NCI-H2081 (cell line): ENCODE measurements around the gene GPR15.

Experiments used
- DNase-seq, 2 experiments: peaks; one replicate each; lab custom pipeline; 2025; lab: John Stamatoyannopoulos, UW

Gene GPR15

DNA sequence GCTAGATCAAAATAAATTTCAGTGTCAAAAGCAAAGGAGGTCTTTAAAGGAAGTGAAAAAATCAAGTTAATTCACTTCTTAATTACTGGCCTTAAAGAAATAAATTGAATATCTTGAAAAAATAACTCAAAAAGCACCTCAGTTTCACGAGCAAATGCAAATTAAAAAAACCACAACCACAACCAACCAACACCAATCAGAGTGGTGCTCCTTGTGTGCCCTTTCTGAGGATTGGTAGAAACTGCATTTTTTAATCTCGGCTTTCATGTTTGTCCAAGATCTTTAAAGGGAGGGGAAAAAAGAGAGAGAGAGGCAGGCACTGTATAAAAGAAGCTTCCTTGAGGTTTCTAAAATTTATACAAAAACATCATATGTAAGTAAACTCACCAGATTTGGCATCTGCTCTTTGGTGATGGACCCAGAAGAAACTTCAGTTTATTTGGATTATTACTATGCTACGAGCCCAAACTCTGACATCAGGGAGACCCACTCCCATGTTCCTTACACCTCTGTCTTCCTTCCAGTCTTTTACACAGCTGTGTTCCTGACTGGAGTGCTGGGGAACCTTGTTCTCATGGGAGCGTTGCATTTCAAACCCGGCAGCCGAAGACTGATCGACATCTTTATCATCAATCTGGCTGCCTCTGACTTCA lies at the start of gene GPR15:
Gene GPR15, plus strand, starts transcription at position 357 of the 653 bp plus-strand sequence. Its CDS starts 56 bp downstream, at position 413.
- no peak for DNase-seq

DNA sequence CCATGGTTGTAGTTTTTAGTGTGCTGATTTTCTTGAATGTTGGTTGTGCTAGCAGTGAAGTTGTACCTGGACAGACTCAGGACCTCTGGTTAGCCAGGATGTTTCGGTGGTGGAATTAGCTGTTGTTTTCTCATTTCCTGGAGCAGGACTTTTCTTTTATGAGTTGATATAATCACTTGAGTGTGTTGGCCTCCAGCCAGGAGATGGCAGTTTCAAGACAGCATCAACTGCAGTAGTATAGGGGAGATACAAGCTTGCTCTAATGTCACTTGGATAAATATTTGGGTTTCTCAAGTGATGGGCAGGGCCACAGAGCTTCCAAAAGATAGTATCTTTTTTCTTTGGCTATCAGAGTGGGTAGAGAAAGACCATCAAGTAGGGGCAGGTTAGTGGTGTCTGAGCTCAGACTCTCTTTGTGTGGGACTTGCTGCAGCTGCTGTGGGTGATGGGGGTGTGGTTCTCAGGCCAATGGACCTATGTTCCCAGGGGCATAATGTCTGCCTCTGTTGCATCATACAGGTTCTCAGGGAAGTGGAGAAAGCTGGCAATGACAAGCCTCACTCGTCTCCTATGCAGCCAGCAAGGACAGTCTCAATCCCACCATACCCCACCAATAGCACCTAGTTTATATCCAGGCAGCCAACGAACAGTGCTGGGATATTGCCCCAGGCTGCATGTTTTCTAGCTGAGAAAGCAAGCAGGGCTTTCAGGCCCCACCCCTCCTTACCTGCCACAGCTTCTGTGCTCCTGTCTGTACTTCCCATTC lies 48.9 kb upstream of the GPR15 start:
- no peak for DNase-seq

DNA sequence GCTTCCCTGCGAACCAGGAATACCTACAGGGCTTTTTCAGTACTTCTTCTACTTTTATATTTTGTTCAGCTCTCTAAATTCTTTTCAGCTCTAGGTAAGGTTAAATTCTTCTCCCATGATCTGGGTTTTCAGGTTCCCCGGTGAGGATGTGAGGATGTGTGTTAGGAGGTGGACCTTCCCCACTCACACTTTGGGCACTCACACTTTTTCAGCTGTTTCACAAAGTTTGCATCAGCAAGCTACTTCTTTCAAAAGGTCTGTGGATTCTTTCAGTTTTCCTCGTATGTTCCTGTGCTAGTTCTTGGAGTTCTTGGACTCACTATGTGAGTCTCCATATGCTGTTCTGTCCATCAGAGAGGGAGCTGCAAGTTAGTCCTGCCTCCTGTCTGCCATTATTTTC lies 48.2 kb upstream of the GPR15 start:
- no peak for DNase-seq

DNA sequence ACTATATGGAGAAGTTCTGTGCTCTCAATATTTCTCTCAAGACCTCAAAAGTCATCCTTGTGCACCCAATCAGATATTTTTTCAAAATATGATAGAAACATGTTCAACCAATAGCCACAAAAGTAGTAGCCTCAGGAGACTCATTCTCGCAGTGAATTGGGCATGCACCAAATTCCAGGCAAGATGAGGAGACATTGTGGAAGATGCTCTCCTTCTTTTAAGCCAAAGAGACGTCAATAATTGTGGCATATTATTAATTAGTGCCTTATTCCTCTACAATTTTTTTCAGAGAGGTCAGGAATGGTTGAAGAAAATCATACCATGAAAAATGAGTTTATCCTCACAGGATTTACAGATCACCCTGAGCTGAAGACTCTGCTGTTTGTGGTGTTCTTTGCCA lies 34.4 kb upstream of the GPR15 start, which contains the start of gene OR5K2:
Gene OR5K2, plus strand, starts transcription at position 301 of the 400 bp plus-strand sequence. Its CDS starts 0 bp downstream, at position 301.
- DNase-seq = no peak

DNA sequence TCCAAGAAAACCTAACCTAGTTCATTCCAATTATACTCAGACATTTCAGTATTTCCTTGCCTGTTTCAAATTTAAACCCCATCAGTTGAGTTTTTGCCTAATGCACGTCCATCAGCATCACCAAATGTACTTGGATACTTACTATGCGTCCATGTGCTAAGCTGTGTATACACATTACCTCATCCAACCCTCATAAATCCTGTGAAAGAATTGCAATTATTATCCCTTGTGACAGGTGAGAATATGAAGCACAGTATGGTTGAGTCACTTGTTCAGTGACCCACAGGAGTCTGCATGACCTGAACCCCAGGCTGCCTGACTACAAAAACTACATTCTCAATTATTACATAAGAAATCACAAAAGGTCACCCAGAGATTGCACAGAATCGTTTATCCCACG lies 31.8 kb upstream of the GPR15 start:
- peak in 1 of 2 experiments; percentile 8 for DNase-seq

DNA sequence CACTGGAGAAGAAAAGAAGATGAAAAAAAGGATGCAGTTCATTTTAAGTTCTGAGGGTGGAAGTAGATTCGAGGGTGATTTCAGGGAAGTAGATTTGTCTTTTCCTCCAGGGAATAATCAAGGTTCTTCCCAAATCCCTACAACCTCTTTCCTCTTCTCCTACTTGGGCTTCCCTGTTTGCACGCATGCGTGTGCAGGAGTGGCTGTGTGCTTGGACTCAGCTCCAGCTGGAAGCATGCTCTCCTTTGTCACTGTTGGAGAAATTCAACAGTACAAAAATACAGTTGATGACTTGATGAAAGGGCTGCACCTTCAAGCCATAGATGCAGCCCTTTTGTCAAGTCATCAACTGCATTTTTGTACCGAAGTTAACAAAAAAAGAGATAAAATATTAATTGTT lies 30.5 kb upstream of the GPR15 start:
- no peak for DNase-seq

DNA sequence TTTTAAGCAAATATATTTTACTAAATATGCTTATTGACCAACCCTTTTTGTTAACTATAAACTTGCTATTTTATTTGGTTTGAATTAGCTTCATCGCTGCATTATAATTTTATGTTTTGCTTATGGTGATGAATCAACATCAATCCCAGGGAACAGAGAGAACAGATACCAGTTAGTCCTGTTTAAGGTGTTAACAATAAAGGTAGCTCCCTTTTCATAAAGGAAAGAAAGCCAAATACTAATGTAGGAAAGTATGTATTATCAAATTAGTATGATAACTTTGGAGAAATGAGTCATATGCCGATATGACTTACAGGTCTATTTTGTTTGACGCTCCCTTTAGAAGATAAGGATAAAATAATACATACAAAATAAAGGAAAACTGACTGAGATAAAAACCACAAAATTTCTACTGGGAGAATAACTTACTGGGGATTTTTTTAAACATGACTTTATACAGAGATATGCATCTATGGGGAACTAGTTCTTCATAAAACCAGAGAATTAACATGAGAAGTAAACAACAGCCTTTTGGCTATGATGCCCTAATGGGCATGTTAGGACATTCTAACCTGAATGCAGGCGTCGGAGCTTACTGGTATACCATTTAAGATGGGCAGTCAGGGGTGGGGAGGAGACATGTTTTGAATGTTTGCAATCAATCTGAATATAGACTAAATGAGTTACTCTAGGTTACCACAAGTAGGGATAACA lies 29.8 kb upstream of the GPR15 start:
- DNase-seq = no peak

DNA sequence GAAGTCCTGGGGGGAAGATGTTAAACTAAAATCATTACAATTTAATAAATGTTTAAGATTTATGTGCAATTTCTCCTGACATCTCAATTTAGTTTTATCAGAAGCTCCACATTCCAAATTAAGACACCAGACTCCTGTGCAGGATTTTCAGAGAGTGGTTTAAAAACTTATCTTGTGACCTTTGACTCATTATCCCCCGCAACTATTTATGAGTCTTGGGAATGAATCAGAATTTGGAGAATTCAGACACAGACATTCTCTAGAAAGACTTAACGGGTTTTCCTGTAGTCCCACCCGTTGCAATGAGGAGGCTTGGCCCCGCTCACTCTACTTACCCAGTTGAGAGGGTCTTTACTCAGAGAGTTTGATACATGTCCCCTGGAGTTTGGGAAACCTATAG lies 27.2 kb upstream of the GPR15 start:
- no peak for DNase-seq

DNA sequence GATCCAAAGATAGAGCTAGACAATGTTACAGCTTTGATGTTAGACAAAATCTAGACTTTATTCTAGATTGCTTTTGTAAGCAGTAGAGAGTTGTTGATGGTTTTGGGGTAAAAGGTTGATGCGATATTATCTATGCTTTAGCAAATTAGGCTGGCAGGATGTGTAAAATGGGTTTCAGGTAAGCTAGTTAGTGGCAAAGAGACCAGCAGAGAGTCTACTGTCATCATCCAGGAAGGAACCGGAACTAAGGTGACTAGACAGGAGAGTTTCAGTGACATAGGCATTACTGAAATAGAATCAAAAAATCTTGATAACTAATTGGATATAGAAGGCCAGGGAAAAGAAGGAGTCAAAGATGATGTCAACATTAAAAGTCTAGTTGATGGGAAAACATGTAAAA lies 23.2 kb upstream of the GPR15 start:
- DNase-seq = no peak

DNA sequence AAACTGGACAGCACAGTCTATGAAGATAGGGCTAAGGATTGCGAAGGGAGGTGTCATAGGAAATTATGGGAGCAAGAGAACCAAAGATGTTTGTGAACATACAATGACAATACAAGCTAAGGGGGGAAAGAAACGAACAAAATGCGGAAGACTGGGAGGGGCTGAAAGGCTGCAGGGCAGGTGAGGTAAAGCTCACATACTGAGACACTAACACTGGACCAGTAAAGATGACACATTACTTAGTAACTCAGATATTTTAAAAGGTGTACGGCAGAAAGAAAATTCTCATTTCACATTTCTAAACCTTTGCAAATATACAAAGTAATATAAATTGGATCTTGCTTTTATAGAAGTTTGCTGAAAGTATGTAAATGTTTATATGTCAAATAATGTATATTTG lies 19.2 kb upstream of the GPR15 start:
- DNase-seq = no peak

DNA sequence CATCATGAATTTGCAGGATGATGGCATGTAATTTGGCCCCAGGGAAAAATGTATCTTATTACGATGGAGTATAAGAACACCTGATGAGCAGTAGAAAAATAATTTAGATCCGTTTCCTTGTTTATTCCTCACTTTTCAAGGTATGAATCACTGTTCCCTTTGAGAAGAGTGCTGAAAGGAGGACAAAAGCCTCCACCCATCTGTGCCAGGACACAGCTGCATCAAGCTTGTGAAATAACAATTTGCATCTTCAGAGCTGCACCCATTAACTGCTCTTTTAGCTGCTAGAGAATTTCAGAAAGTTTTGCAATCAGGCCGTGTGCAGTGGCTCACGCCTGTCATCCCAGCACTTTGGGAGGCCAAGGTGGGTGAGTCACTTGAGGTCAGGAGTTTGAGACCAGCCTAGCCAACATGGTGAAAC lies 18.7 kb upstream of the GPR15 start:
- no peak for DNase-seq

DNA sequence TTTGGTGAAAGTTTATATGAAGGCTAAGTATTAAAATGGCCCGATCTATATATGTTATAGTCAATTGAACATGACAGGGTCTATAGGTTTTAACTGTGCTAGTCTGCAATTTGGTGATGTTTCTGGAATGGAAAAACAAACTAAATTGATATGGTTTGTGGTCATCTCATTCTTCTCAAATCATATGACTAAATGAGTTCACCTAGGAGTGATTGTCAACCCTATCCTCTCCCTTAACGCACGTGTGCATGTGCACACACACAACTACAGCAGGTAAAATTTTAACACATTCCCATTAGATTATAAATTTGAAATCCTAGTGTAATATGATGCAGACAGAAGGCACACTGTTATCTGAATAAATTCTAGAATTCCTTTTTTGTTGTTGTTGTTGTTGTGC lies 18.0 kb upstream of the GPR15 start:
- no peak for DNase-seq

DNA sequence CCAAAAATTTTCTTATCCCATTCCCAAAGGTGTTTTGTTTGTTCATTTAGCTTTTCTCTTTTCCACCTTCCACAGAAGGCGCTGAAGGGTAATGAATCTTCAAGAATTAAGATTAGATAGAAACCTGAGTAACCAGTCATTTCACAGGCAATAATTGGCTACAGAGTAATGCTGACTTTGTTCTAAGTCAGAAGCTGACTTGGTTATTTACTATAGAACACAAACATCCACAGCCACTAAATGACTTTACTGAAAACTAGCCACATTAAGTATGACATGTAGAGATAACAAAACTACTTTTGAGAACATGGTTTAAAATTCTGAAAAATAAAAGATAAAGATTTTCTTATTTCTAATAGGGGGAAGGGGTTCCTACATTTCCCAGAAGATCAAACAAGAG lies 16.8 kb upstream of the GPR15 start:
- no peak for DNase-seq

DNA sequence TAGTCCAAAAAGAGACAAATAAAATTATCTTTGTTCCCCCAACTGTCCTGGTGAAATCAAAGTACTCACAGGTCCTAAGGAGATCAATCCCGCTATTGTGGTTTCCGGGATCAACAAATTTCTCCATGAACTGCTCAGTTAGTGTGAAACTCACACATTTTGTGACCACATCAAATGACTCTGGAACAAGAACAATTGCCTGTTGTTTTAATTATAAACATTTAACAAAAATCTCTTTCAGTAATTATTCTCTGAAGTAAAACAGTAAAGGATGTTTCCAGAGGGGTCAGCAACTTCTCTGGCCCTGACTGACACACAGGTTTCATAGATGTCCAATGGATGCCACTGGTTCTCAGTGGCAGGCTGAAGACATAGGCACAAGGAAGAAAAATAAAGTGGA lies 13.0 kb upstream of the GPR15 start:
- no peak for DNase-seq

DNA sequence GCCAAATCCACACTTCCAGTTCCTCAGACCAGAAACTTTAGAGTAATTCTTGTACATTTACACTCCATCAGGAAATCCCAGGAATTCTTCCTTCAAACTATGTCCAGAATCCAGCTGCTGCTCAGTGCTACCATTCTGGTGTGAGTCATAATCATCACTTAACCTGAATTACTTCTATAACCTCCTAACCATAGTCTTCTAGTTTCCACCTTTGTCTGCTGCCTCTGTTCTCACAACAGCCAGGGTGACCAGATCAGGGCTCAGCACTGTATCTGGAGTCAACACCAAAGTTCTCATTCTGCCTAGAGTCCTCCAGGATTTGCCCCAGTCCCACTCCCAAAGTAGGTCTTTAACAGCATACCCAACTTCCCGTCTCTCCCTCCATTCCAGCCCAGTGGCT lies 12.4 kb upstream of the GPR15 start:
- DNase-seq = no peak

DNA sequence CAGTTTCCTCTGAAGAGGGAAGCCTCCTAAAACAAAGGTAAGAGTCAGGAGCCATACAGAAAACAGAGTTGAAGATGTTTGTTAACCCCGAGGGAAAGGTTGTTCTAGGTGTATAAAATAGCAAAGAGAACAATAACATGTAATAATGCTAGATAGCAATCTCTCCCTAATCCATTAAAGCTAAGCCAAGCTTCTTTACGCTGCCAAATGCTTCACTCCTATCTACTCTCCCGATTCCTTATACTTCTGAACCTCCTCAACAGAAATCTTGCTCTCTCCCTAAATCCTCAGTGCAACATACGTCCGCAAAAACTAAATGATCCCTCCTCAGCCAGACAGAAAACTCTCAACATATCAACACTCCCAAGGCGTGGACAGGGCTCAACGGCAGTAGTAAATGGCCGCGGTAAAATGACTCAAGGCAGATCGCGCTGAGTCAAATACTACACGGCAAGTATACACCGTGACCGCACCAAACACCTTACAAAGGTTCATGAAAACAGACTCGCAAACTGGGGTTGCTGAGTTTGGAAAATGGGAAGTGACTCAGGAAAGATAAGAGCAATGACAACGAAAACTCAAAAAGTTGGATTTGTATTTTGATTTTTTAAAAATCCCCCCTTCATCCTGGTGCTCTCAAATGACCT lies 9.8 kb upstream of the GPR15 start:
- DNase-seq = peak; percentile 15 to 44

DNA sequence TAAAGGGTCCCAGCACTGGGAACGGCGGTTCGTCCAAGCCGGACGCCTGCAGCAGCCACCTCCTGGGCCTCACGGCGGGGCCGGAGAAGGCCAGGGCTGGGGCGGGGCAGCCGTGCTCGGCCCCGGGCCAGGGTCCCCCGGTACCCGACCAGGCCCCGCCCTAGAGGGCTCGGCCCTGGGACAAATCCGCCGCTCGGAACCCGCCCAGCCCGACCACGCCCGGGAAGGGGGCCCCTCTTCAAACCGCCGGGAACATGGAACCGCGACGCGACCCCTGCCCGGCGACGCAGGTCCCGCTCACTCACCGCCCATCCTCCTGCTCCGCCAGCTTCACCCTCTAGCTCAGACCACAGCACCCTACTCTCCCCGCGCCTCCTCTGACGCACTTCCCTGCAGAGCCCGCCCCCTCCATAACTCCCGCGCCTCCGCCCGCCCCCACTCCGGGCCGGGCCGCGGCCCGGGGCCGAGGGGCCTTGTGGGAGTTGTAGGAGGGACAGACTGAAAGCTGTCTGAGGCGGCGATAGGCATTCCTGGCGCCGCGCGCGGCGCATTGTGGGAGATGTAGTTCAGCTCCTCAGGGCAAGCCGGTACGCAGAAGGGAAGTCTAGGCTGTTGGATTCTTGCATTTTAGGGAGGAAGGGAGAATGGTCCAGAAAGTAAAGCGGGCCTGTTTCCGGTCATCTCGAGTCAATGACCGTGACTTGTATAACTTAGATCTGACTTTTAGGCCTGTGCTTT lies 9.1 kb upstream of the GPR15 start, which contains the start of gene CLDND1:
Gene CLDND1, minus strand, starts transcription at position 359 of the 738 bp plus-strand sequence. CDS start 1,478 bp downstream, outside the sequence.
- DNase-seq = peak; percentile 96 to 98

DNA sequence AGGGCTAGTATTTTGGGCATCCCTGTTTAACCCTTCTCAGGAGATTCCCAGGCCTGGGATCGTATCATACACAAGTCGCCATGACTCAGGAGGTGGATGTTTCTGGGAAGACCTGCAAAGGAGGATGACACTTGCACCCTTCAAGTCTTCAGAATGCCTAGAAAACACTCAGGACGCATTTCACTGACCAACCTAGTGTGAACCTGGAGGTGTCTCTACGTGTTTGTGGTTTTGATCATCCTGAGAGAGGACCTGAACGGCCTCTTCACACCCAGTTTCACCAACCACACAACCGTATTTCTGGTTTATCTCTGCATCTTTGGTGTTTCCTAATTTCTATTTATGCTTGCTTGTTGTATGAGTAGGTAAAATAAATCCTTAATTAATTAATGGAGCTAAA lies 6.3 kb upstream of the GPR15 start:
- DNase-seq = no peak

DNA sequence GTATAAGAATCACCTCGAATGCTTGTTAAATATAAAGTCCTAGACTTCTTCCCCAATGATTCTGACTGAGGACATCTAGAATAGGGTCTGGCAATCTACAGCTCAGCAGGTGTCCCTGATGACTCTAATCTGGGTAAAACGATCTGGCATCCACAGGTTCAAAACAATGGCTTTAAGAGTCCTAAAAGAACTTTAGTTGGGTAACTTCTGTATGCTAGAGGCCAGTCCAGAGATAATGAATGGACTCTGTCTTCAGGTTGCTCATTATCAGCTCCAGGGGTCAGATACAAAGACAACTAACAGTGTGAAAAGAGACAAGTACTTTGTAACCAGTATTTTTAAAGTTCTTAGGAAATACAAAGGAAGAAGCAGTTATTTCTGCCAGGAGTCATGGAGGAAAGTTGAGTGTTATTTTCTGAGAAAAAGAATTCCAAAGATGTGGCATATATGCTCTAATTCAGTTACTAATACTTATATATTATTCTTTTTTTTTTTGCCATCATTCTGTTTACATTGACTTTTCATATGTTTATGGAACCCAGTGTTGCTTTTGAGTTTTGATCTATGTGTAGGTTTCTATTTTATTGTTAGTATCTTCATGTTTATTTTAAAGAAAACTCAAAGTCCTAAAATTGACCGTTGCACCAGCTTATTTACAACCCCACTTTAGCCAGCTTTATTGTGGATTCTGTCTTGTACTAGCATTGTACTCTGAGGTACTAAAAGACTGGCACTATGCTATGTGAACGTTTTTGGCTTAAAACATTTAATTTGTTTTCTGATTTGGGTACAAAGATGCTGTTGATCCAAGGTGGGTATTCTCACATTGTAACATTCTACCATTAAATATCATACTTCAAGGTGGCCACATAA lies 3.1 kb upstream of the GPR15 start:
- no peak for DNase-seq

DNA sequence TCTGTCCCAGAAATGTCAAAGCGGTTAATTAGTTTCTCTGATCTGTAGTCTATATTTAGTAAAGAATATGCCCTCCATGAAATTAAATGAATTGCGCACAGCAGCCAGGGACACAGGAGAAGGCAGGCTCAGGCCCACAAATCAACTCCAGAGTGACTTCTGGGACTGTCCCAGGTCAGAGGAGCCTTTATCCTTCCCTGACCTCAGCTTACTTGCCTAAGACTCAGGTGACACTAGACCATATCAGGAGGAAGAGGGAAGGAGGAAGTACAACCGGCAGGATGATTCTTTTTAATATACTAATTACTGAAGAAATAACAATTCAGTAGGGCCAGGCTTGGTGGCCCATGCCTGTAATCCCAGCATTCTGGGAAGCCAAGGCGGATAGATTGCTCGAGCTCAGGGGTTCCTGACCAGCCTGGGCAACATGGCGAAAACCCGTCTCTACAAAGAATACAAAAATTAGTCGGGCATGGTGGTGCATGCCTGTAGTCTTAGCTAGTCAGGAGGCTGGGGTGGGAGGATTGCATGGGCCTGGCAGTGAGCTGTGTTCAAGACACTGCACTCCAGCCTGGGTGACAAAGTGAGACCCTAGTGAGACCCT lies 1.8 kb upstream of the GPR15 start:
- no peak for DNase-seq
